Measurements from ENCODE around the gene CXCR5. TPM values are rescaled to one million over a fixed set of nuclear protein-coding genes. Genes with fewer than 3 reads are reported as not detected.

The CXCR5 gene
- total RNA-seq, 1 donor from 2014 or later, result not detected

GRCh38 chr11:118907051-118908042 is 23.7 kb downstream of the CXCR5 start:
- FAIRE-seq (no peak), DNase-seq (ENCODE audit: low read depth) (peak; percentile 64)
- peak; percentile 92 for TF ChIP-seq CTCF (IDR thresholded peaks at IDR 0.05; ENCODE audit: insufficient read depth, low read length, severe bottlenecking)
- Histone ChIP-seq H3K27me3 (ENCODE audit: control insufficient read depth, insufficient read depth, low read length) (no peaks in the 10 kb centered on the region), H3K4me3 (ENCODE audit: low read depth, low read length) (no peak overlapping the region), H3K36me3 (ENCODE audit: control insufficient read depth, insufficient read depth, low read length) (peaks cover 42% of the 10 kb centered on the region)

- Histone ChIP-seq H3K27me3 (ENCODE audit: control insufficient read depth, insufficient read depth, low read length) (no peaks in the 10 kb centered on the region), H3K4me3 (ENCODE audit: low read depth, low read length) (no peak overlapping the region), H3K36me3 (ENCODE audit: control insufficient read depth, insufficient read depth, low read length) (peaks cover 38% of the 10 kb centered on the region)
- FAIRE-seq (no peak), DNase-seq (ENCODE audit: low read depth) (no peak)
- TF ChIP-seq CTCF (IDR thresholded peaks at IDR 0.05; ENCODE audit: insufficient read depth, low read length, severe bottlenecking), result no peak
Observed at GRCh38 chr11:118908264-118908663, 24.6 kb downstream of the CXCR5 start.

- no peak overlapping the region for H3K4me3 ChIP-seq (ENCODE audit: low read depth, low read length)
- no peaks in the 10 kb centered on the region for H3K27me3 ChIP-seq (ENCODE audit: control insufficient read depth, insufficient read depth, low read length)
- no peak for FAIRE-seq
- no peak for TF ChIP-seq CTCF (IDR thresholded peaks at IDR 0.05; ENCODE audit: insufficient read depth, low read length, severe bottlenecking)
- DNase-seq (ENCODE audit: low read depth), result no peak
- peaks cover 31% of the 10 kb centered on the region for H3K36me3 ChIP-seq (ENCODE audit: control insufficient read depth, insufficient read depth, low read length)
Observed at GRCh38 chr11:118908901-118909618, 25.4 kb downstream of the CXCR5 start.

- FAIRE-seq (no peak), DNase-seq (ENCODE audit: low read depth) (no peak)
- H3K36me3 ChIP-seq (ENCODE audit: control insufficient read depth, insufficient read depth, low read length), result peaks cover 27% of the 10 kb centered on the region
- TF ChIP-seq CTCF (IDR thresholded peaks at IDR 0.05; ENCODE audit: insufficient read depth, low read length, severe bottlenecking), result no peak
- H3K4me3 ChIP-seq (ENCODE audit: low read depth, low read length), result peak overlapping the region; percentile 8
- no peaks in the 10 kb centered on the region for H3K27me3 ChIP-seq (ENCODE audit: control insufficient read depth, insufficient read depth, low read length)
Observed at GRCh38 chr11:118909619-118910308, 26.1 kb downstream of the CXCR5 start.

GRCh38 chr11:118910309-118911112 is 26.8 kb downstream of the CXCR5 start:
- peak; percentile 2 for TF ChIP-seq CTCF (IDR thresholded peaks at IDR 0.05; ENCODE audit: insufficient read depth, low read length, severe bottlenecking)
- Histone ChIP-seq H3K27me3 (ENCODE audit: control insufficient read depth, insufficient read depth, low read length) (no peaks in the 10 kb centered on the region), H3K4me3 (ENCODE audit: low read depth, low read length) (peak overlapping the region; percentile 25), H3K36me3 (ENCODE audit: control insufficient read depth, insufficient read depth, low read length) (peaks cover 27% of the 10 kb centered on the region)
- FAIRE-seq (no peak), DNase-seq (ENCODE audit: low read depth) (peak; percentile 75)

Measured in bronchial epithelial cell (primary cell).